Measurements from ENCODE around the gene MAP4K4. TPM values are rescaled to one million over a fixed set of nuclear protein-coding genes. Genes with fewer than 3 reads are reported as not detected.

The MAP4K4 gene
- total RNA-seq, 4 donors from 2014 or later = 29.6 to 56.6 (median 38.2) TPM

- Histone ChIP-seq H3K9me3 (no peaks in the 10 kb centered on the region), H3K4me1 (peaks cover 35% of the 10 kb centered on the region), H3K36me3 (no peaks in the 10 kb centered on the region), H3K27ac (no peak overlapping the region), H3K27me3 (no peaks in the 10 kb centered on the region), H3K4me3 (no peak overlapping the region)
- no peak for DNase-seq (ENCODE audit: low spot score in 2 of 2)
- WGBS = 93% methylated on average over 14 of the region's 14 CpGs
- TF ChIP-seq CTCF (IDR thresholded peaks at IDR 0.05) (no peak), POLR2AphosphoS5 (IDR thresholded peaks at IDR 0.05) (no peak), POLR2A (IDR thresholded peaks at IDR 0.05) (no peak), EP300 (IDR thresholded peaks at IDR 0.05) (no peak)
Observed at GRCh38 chr2:101732773-101733256, 35.3 kb downstream of the MAP4K4 start.

- peaks cover 33% of the 10 kb centered on the region for H3K4me1 ChIP-seq
Observed at GRCh38 chr2:101733257-101733993, 35.9 kb downstream of the MAP4K4 start.

GRCh38 chr2:101734505-101735165, 37.1 kb downstream of the MAP4K4 start:
- Histone ChIP-seq H3K4me3 (no peak overlapping the region), H3K36me3 (no peaks in the 10 kb centered on the region), H3K9me3 (no peaks in the 10 kb centered on the region), H3K4me1 (peaks cover 26% of the 10 kb centered on the region), H3K27ac (no peak overlapping the region), H3K27me3 (no peaks in the 10 kb centered on the region)
- 83% methylated on average over 9 of the region's 9 CpGs for WGBS
- no peak for TF ChIP-seq POLR2AphosphoS5 (IDR thresholded peaks at IDR 0.05)
- DNase-seq (ENCODE audit: low spot score in 2 of 2) = no peak

More at GRCh38 chr2:101733257-101733993, 35.9 kb downstream of the MAP4K4 start:
- Histone ChIP-seq H3K36me3 (no peaks in the 10 kb centered on the region), H3K9me3 (no peaks in the 10 kb centered on the region), H3K27me3 (no peaks in the 10 kb centered on the region), H3K27ac (no peak overlapping the region), H3K4me3 (no peak overlapping the region)
- DNase-seq (ENCODE audit: low spot score in 2 of 2) = no peak
- WGBS = 57% methylated on average over 4 of the region's 4 CpGs
- TF ChIP-seq POLR2A (IDR thresholded peaks at IDR 0.05) = no peak
- no peak for TF ChIP-seq POLR2AphosphoS5 (IDR thresholded peaks at IDR 0.05)
- no peak for TF ChIP-seq CTCF (IDR thresholded peaks at IDR 0.05)
- no peak for TF ChIP-seq EP300 (IDR thresholded peaks at IDR 0.05)

GRCh38 chr2:101735166-101735533, 37.6 kb downstream of the MAP4K4 start:
- Histone ChIP-seq H3K27me3 (no peaks in the 10 kb centered on the region), H3K9me3 (no peaks in the 10 kb centered on the region), H3K36me3 (no peaks in the 10 kb centered on the region), H3K4me3 (no peak overlapping the region), H3K4me1 (peaks cover 26% of the 10 kb centered on the region), H3K27ac (no peak overlapping the region)
- no peak for DNase-seq (ENCODE audit: low spot score in 2 of 2)
- TF ChIP-seq CTCF (IDR thresholded peaks at IDR 0.05) (no peak), POLR2A (IDR thresholded peaks at IDR 0.05) (no peak), EP300 (IDR thresholded peaks at IDR 0.05) (no peak), POLR2AphosphoS5 (IDR thresholded peaks at IDR 0.05) (no peak)

- Histone ChIP-seq H3K36me3 (no peaks in the 10 kb centered on the region), H3K27me3 (no peaks in the 10 kb centered on the region), H3K27ac (no peak overlapping the region), H3K9me3 (no peaks in the 10 kb centered on the region), H3K4me3 (no peak overlapping the region), H3K4me1 (peaks cover 26% of the 10 kb centered on the region)
- TF ChIP-seq POLR2AphosphoS5 (IDR thresholded peaks at IDR 0.05) (no peak), CTCF (IDR thresholded peaks at IDR 0.05) (no peak), POLR2A (IDR thresholded peaks at IDR 0.05) (no peak), EP300 (IDR thresholded peaks at IDR 0.05) (no peak)
- 68% methylated on average over 3 of the region's 3 CpGs for WGBS
- no peak for DNase-seq (ENCODE audit: low spot score in 2 of 2)
Observed at GRCh38 chr2:101736233-101736632, 38.7 kb downstream of the MAP4K4 start.

Measured in suprapubic skin (tissue), 4 donors.